Choroid plexus epithelial cell (primary cell): Measurements from ENCODE around the gene ZBTB7C.

ENCODE experiments used
- DNase-seq: peaks from one replicate; pipeline ENCODE4 v3.0.0-alpha.2; 2010; ENCODE audit warnings: low read depth
- H3K4me3 ChIP-seq: 2 replicates; pipeline ENCODE4 v1.5.1; 2011; ENCODE audit warnings: low read depth, mild to moderate bottlenecking, control low read depth, low read length, moderate library complexity
- CTCF ChIP-seq: conservative IDR thresholded peaks from 2 replicates; pipeline ENCODE4 v1.5.1; 2011; ENCODE audit warnings: low read depth, mild to moderate bottlenecking, control low read depth, inconsistent platforms, low read length, moderate library complexity

ZBTB7C gene

GRCh38 chr18:48433541-48433940 is 24.4 kb upstream of the ZBTB7C start:
- no peak for DNase-seq
- no peak overlapping the region for H3K4me3 ChIP-seq
- TF ChIP-seq CTCF = no peak

GRCh38 chr18:48430150-48430549 is 21.0 kb upstream of the ZBTB7C start:
- no peak overlapping the region for H3K4me3 ChIP-seq
- TF ChIP-seq CTCF = no peak
- DNase-seq = no peak

GRCh38 chr18:48428475-48429177 is 19.4 kb upstream of the ZBTB7C start:
- H3K4me3 ChIP-seq = no peak overlapping the region
- no peak for TF ChIP-seq CTCF
- peak; percentile 44 for DNase-seq

GRCh38 chr18:48422947-48423378 is 13.8 kb upstream of the ZBTB7C start:
- no peak overlapping the region for H3K4me3 ChIP-seq
- TF ChIP-seq CTCF = no peak

GRCh38 chr18:48419277-48420022 is 10.3 kb upstream of the ZBTB7C start:
- no peak for TF ChIP-seq CTCF
- no peak overlapping the region for H3K4me3 ChIP-seq
- no peak for DNase-seq

More at GRCh38 chr18:48422947-48423378, 13.8 kb upstream of the ZBTB7C start:
- no peak for DNase-seq

GRCh38 chr18:48418539-48419276 is 9.5 kb upstream of the ZBTB7C start:
- H3K4me3 ChIP-seq = no peak overlapping the region
- DNase-seq = no peak
- TF ChIP-seq CTCF = no peak
